HEK293T (cell line): Measurements from ENCODE around the gene NARF.

Source experiments
- CTCF ChIA-PET: fragments of 350-600 bp; formaldehyde crosslinking; extraction: SDS; loops from one replicate; lab custom pipeline; 2021; ENCODE audit warnings: antibody characterized with exemption, inconsistent platforms; lab: Yijun Ruan, JAX
- POLR2A ChIA-PET: fragments of 350-600 bp; formaldehyde crosslinking; extraction: SDS; loops from one replicate; lab custom pipeline; 2020; ENCODE audit warnings: antibody characterized with exemption, inconsistent platforms; lab: Yijun Ruan, JAX
- DNase-seq: peaks from one replicate; pipeline ENCODE4 v3.0.0; 2012; ENCODE audit warnings: mixed read lengths; ENCODE audit errors: extremely low spot score
- ARNT ChIP-seq: fragments of 450-650 bp; IDR thresholded peaks from 2 replicates; pipeline ENCODE4 v1.6.1; 2017; ENCODE audit warnings: mild to moderate bottlenecking
- BHLHE40 ChIP-seq: fragments of 450-650 bp; IDR thresholded peaks from 2 replicates; pipeline ENCODE4 v1.6.1; 2016; ENCODE audit warnings: mild to moderate bottlenecking, moderate library complexity, borderline replicate concordance
- CTBP1 ChIP-seq: fragments of 450-650 bp; IDR thresholded peaks from 2 replicates; pipeline ENCODE4 v1.6.1; 2016; ENCODE audit warnings: borderline replicate concordance
- ELF4 ChIP-seq: fragments of 450-650 bp; IDR thresholded peaks from 2 replicates; pipeline ENCODE4 v1.6.1; 2017; ENCODE audit warnings: antibody characterized with exemption
- FOXA1 ChIP-seq: fragments of 450-650 bp; IDR thresholded peaks from 2 replicates; pipeline ENCODE4 v1.6.1; 2016; ENCODE audit warnings: mild to moderate bottlenecking
- FOXK2 ChIP-seq: fragments of 450-650 bp; IDR thresholded peaks from 2 replicates; pipeline ENCODE4 v1.6.1; 2016; ENCODE audit warnings: mild to moderate bottlenecking
- FOXM1 ChIP-seq: fragments of 450-650 bp; IDR thresholded peaks from 2 replicates; pipeline ENCODE4 v1.6.1; 2017; ENCODE audit warnings: mild to moderate bottlenecking, borderline replicate concordance
- HDGF ChIP-seq: fragments of 450-650 bp; IDR thresholded peaks from 2 replicates; pipeline ENCODE4 v1.6.1; 2017; ENCODE audit warnings: antibody characterized with exemption, borderline replicate concordance
- L3MBTL2 ChIP-seq: fragments of 450-650 bp; conservative IDR thresholded peaks from 2 replicates; pipeline ENCODE4 v1.6.1; 2016; ENCODE audit warnings: mild to moderate bottlenecking
- LEF1 ChIP-seq: fragments of 450-650 bp; IDR thresholded peaks from 2 replicates; pipeline ENCODE4 v1.6.1; 2017; ENCODE audit warnings: mild to moderate bottlenecking, borderline replicate concordance
- NFRKB ChIP-seq: fragments of 450-650 bp; IDR thresholded peaks from 2 replicates; pipeline ENCODE4 v1.6.1; 2016; ENCODE audit warnings: mild to moderate bottlenecking, moderate library complexity
- SP1 ChIP-seq: fragments of 450-650 bp; IDR thresholded peaks from 2 replicates; pipeline ENCODE4 v1.6.1; 2017
- SUZ12 ChIP-seq: fragments of 450-650 bp; IDR thresholded peaks from 2 replicates; pipeline ENCODE4 v1.6.1; 2016; ENCODE audit warnings: mild to moderate bottlenecking
- TARDBP ChIP-seq: fragments of 450-650 bp; IDR thresholded peaks from 2 replicates; pipeline ENCODE4 v1.6.1; 2016
- ZNF384 ChIP-seq: fragments of 450-650 bp; IDR thresholded peaks from 2 replicates; pipeline ENCODE4 v1.6.1; 2016
- TF ChIP-seq, protein P1 (sequence below): fragments of 450-650 bp; IDR thresholded peaks from 2 replicates; pipeline ENCODE4 v1.6.1; 2016

NARF gene

DNA sequence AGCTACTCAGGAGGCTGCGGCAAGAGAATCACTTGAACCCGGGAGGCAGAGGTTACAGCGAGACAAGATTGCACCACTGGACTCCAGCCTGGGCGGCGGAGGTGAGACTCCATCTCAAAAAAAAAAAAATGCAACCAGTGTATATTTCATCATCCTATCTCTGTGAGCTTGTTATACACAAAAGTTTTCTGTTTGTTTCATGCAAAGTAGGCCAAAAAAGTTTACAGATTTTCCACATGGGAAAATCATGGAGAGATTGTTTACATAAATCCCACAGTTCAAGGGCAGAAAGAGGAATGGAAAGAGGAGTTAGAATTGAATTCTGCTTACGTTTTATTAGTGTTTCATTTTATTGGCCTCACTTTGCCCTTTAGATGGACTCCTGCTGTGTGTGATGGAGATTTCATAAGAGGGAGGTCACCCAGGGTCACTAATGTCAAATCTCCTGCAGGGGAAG lies 24.7 kb downstream of the NARF start:
- TF ChIP-seq TARDBP (no peak), FOXM1 (no peak), SP1 (no peak), CTBP1 (no peak), ARNT (no peak), ZNF384 (no peak), LEF1 (no peak), L3MBTL2 (no peak), FOXK2 (no peak), SUZ12 (no peak), ELF4 (no peak), BHLHE40 (no peak), HDGF (no peak), FOXA1 (no peak), NFRKB (no peak)
- TF ChIP-seq, protein P1, sequence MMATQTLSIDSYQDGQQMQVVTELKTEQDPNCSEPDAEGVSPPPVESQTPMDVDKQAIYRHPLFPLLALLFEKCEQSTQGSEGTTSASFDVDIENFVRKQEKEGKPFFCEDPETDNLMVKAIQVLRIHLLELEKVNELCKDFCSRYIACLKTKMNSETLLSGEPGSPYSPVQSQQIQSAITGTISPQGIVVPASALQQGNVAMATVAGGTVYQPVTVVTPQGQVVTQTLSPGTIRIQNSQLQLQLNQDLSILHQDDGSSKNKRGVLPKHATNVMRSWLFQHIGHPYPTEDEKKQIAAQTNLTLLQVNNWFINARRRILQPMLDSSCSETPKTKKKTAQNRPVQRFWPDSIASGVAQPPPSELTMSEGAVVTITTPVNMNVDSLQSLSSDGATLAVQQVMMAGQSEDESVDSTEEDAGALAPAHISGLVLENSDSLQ = no peak
- CTCF ChIA-PET = no interaction called here
- POLR2A ChIA-PET = no interaction called here
- DNase-seq = no peak

DNA sequence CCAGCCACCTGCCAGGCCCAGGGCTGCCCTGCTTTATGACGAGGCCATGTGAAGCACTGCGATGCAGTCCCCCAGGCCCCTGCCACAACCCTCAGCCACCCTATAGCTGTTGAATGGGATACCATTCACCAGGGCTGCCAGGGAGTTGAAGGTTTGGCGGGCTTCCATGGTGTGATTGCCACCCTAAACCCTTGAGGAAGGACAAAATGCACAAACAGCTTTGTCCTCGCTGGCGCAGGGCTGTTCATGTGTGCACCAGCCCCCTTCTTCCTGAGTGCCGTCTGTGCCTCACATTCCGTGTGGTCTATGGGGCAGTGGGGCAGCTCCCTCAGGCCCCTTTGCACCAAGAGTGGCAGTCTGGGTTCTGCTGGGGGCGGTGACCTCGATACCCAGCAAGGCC lies 25.3 kb downstream of the NARF start:
- ChIA-PET CTCF (no interaction called here), POLR2A (no interaction called here)
- TF ChIP-seq HDGF = no peak
- DNase-seq = no peak

DNA sequence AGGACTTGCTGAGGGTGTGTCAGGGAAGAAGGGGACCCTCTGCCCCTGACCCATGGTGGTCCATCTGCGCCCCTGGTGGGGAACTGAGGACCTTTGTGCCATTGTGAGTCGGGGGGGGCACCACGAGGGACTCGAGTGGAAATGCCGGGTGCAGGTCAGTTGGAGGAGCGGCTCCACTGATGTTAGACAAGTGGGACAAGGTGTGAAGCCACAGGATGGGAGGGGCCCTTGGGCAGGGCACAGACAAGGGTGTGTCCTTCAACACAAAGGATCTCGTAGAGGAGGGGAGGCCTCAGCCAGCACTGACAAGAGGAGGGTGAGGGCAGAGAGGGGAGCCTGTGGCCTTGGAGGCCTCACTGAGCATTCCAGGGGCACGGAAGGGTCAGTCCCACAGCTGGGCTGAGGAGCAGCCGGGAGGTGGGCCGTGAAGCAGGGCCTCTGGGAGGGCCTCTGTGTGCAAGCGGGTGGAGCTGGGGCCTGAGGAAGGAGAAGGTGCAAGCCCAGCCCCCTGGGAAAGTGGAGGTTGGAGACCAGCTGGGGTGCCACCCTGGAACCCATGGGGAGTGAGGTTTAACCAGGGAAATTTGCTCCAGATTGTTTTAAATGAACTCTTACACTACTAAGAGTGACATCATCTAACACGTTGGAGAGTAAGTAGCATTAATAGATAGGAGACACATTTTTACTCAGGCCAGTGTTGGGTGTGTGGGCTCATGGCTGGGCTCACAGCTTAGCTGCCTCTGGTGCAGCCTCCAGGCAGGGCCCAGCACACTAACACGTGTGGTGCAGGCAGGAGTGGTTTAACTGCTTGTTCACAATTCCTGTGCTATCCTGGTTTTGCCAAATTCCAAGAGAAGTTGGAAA lies 27.9 kb downstream of the NARF start:
- TF ChIP-seq ELF4 (no peak), ARNT (no peak)
- no peak for DNase-seq
- CTCF ChIA-PET = no interaction called here
- POLR2A ChIA-PET = no interaction called here

DNA sequence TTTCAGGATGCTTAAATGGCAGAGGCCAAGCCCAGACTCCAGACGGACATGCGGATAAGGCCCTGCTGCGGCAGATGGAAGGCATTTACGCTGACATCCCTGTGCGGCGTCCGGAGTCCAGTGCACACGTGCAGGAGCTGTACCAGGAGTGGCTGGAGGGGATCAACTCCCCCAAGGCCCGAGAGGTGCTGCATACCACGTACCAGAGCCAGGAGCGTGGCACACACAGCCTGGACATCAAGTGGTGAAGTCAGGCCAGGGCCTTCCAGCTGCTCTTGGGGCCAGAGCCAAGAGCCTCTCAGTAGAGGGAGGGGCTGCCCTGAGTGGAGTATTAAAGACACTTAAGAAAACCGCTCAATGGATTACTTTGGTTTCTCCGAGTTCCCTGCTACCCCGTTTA lies 29.4 kb downstream of the NARF start:
- POLR2A ChIA-PET = no interaction called here
- TF ChIP-seq SP1 (no peak), ZNF384 (no peak), BHLHE40 (no peak)
- no peak for DNase-seq
- CTCF ChIA-PET = no interaction called here

DNA sequence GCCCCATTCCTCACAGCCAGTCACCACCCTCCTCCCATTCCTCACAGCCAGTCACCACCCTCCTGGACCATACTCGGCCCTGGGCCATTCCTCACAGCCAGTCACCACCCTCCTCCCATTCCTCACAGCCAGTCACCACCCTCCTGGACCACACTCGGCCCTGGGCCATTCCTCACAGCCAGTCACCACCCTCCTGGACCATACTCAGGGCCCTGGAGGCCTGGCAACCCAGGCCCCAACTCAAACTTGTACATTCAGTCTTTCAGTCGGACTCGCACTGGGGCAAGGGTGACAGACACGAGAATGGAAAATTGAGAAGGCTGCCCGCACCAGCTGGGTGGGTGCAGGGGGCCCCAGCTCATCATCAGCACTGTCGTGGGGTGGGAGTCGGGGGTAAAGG lies 30.6 kb downstream of the NARF start:
- POLR2A ChIA-PET = no interaction called here
- DNase-seq = no peak
- CTCF ChIA-PET = no interaction called here
- TF ChIP-seq BHLHE40 (no peak), SUZ12 (no peak), ELF4 (no peak), ZNF384 (no peak), L3MBTL2 (no peak), FOXK2 (no peak), SP1 (no peak), CTBP1 (no peak), NFRKB (no peak), LEF1 (no peak), FOXA1 (no peak), ARNT (no peak), FOXM1 (no peak), TARDBP (no peak), HDGF (no peak)
- TF ChIP-seq, protein P1 = no peak

DNA sequence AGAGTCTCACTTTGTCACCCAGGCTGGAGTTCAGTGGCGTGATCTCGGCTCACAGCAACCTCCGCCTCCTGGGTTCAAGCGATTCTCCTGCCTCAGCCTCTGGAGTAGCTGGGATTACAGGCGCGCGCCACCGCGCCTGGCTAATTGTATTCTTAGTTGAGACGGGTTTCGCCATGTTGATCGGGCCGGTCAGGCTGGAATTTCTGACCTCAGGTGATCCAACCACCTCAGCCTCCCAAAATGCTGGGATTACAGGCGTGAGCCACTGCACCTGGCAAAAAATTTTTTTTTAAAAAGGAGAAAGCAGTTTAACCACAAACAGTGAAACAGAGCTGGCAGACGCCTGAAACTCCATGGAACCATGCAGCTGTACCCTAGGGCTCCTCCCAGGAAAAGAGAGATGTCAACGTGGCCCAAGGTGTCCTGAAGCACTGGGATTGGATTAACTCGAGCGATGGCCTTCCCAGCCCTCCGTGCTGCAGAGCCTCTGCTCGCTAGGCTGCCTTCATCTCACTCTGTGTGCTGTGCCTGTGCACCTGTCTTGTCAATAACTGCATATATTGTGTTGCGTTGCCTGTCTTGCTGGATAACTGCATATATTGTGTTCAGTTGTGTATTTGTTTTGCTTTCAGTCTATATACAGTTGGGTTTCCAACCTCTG lies 31.4 kb downstream of the NARF start:
- no peak for TF ChIP-seq SUZ12
- TF ChIP-seq TARDBP = no peak
- no peak for TF ChIP-seq ELF4
- TF ChIP-seq FOXM1 = no peak
- no peak for TF ChIP-seq ZNF384
- no peak for TF ChIP-seq HDGF
- no peak for TF ChIP-seq SP1
- no peak for TF ChIP-seq L3MBTL2
- no peak for TF ChIP-seq BHLHE40
- no peak for TF ChIP-seq LEF1
- no peak for TF ChIP-seq FOXA1
- TF ChIP-seq ARNT = no peak
- TF ChIP-seq CTBP1 = no peak
- TF ChIP-seq, protein P1 = no peak
- no peak for TF ChIP-seq FOXK2
- no peak for TF ChIP-seq NFRKB
- ChIA-PET POLR2A (interaction anchor here (0.6 kb wide), 1 partner anchor 29 kb away, joined by 3 read pairs; no protein-coding TSS in a partner anchor), CTCF (no interaction called here)
- no peak for DNase-seq
